A673 (cell line): Measurements from ENCODE around the gene WRNIP1.

Experiments used
- EZH2 ChIP-seq: fragments of 200-600 bp; sonication (generic); IDR thresholded peaks from 2 replicates; pipeline ENCODE4 v1.6.1; 2017; ENCODE audit warnings: borderline replicate concordance, low read depth, mild to moderate bottlenecking, mixed read lengths, antibody characterized with exemption, low read length; ENCODE audit not compliant: poor library complexity, severe bottlenecking
- TF ChIP-seq, protein P1 (sequence below): fragments of 300-800, 200-600 bp; sonication (generic); conservative IDR thresholded peaks from 2 replicates; pipeline ENCODE4 v1.5.1; 2017; ENCODE audit warnings: low read depth, mild to moderate bottlenecking, antibody characterized with exemption, low read length, moderate library complexity, mixed read lengths

- TF ChIP-seq EZH2: no peak
- TF ChIP-seq, protein P1, sequence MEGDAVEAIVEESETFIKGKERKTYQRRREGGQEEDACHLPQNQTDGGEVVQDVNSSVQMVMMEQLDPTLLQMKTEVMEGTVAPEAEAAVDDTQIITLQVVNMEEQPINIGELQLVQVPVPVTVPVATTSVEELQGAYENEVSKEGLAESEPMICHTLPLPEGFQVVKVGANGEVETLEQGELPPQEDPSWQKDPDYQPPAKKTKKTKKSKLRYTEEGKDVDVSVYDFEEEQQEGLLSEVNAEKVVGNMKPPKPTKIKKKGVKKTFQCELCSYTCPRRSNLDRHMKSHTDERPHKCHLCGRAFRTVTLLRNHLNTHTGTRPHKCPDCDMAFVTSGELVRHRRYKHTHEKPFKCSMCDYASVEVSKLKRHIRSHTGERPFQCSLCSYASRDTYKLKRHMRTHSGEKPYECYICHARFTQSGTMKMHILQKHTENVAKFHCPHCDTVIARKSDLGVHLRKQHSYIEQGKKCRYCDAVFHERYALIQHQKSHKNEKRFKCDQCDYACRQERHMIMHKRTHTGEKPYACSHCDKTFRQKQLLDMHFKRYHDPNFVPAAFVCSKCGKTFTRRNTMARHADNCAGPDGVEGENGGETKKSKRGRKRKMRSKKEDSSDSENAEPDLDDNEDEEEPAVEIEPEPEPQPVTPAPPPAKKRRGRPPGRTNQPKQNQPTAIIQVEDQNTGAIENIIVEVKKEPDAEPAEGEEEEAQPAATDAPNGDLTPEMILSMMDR: no peak
Observed at GRCh38 chr6:2827142-2827541, 61.9 kb downstream of the WRNIP1 start.
